Liver (tissue), 9 donors: ENCODE measurements around the gene RCOR2. TPM values are rescaled to one million over a fixed set of nuclear protein-coding genes. Genes with fewer than 3 reads are reported as not detected.

Source experiments
- DNase-seq: peaks from one replicate; pipeline ENCODE4 v3.0.0-alpha.2; 2017; ENCODE audit warnings: low spot score
- H3K27ac ChIP-seq, 2 donors: one replicate each; pipeline ENCODE4 v1.7.0; 2013; ENCODE audit warnings: inconsistent platforms in 2 of 2, low read length in 2 of 2, control low read depth in 1 of 2, low read depth in 1 of 2, mild to moderate bottlenecking in 1 of 2
- H3K27me3 ChIP-seq, 4 donors: one replicate each; pipeline versions ENCODE4 v1.6.1 to v1.7.0; 2013; ENCODE audit warnings: low read length in 3 of 4, inconsistent platforms in 1 of 4, mild to moderate bottlenecking in 1 of 4, moderate library complexity in 1 of 4; ENCODE audit not compliant: control insufficient read depth in 4 of 4, insufficient read depth in 4 of 4
- H3K36me3 ChIP-seq, 4 donors: one replicate each; pipeline versions ENCODE4 v1.6.1 to v1.7.0; 2013; ENCODE audit warnings: low read length in 3 of 4, mild to moderate bottlenecking in 3 of 4, low read depth in 1 of 4, moderate library complexity in 1 of 4; ENCODE audit not compliant: control insufficient read depth in 4 of 4, insufficient read depth in 3 of 4
- H3K4me1 ChIP-seq, 4 donors: one replicate each; pipeline versions ENCODE4 v1.6.1 to v1.7.0; 2013; ENCODE audit warnings: low read length in 3 of 4, mild to moderate bottlenecking in 3 of 4, moderate library complexity in 1 of 4; ENCODE audit not compliant: control insufficient read depth in 4 of 4, insufficient read depth in 4 of 4
- H3K4me3 ChIP-seq, 3 donors: one replicate each; pipeline versions ENCODE4 v1.6.1 to v1.7.0; 2013; ENCODE audit warnings: low read length in 3 of 3, control low read depth in 1 of 3, low read depth in 1 of 3, mild to moderate bottlenecking in 1 of 3
- H3K9ac ChIP-seq, 2 donors: one replicate each; pipeline ENCODE4 v1.7.0; 2013; ENCODE audit warnings: low read length in 2 of 2, mild to moderate bottlenecking in 2 of 2, moderate library complexity in 2 of 2, control low read depth in 1 of 2, low read depth in 1 of 2
- H3K9me3 ChIP-seq, 4 donors: one replicate each; pipeline versions ENCODE4 v1.6.1 to v1.7.0; 2013; ENCODE audit warnings: low read length in 3 of 4; ENCODE audit not compliant: control insufficient read depth in 4 of 4
- ATF3 ChIP-seq: IDR thresholded peaks from 2 replicates; pipeline ENCODE4 v1.6.1; 2016; ENCODE audit warnings: antibody characterized with exemption
- CTCF ChIP-seq: fragments of 150-350 bp; IDR thresholded peaks from 2 replicates; pipeline ENCODE4 v1.5.1; 2017; ENCODE audit warnings: improper control_type of control experiment, low read depth, low read length; ENCODE audit not compliant: missing input control
- EGR1 ChIP-seq, 2 donors: IDR thresholded peaks; 2 replicates each; pipeline ENCODE4 v1.6.1; 2016 to 2018; ENCODE audit warnings: antibody characterized with exemption in 2 of 2, low read depth in 2 of 2
- FOXA2 ChIP-seq: IDR thresholded peaks from 2 replicates; pipeline ENCODE4 v1.6.1; 2016; ENCODE audit warnings: antibody characterized with exemption
- GABPA ChIP-seq, 2 donors: IDR thresholded peaks in 1 of 2; conservative IDR thresholded peaks in 1 of 2; 2 replicates each; pipeline ENCODE4 v1.6.1; 2016; ENCODE audit warnings: antibody characterized with exemption in 2 of 2, mild to moderate bottlenecking in 1 of 2, moderate library complexity in 1 of 2
- HNF4A ChIP-seq, 2 donors: conservative IDR thresholded peaks; 2 replicates each; pipeline ENCODE4 v1.6.1; 2016; ENCODE audit warnings: antibody characterized with exemption in 2 of 2, mild to moderate bottlenecking in 2 of 2
- JUND ChIP-seq, 2 donors: IDR thresholded peaks; 2 replicates each; pipeline ENCODE4 v1.6.1; 2016; ENCODE audit warnings: antibody characterized with exemption in 2 of 2
- MAX ChIP-seq: IDR thresholded peaks from 2 replicates; pipeline ENCODE4 v1.6.1; 2016; ENCODE audit warnings: antibody characterized with exemption
- NR2F2 ChIP-seq: IDR thresholded peaks from 2 replicates; pipeline ENCODE4 v1.6.1; 2016; ENCODE audit warnings: antibody characterized with exemption
- RAD21 ChIP-seq, 2 donors: IDR thresholded peaks; 2 replicates each; pipeline ENCODE4 v1.6.1; 2016; ENCODE audit warnings: antibody characterized with exemption in 2 of 2, mild to moderate bottlenecking in 2 of 2
- REST ChIP-seq: IDR thresholded peaks from 2 replicates; pipeline ENCODE4 v1.6.1; 2016; ENCODE audit warnings: antibody characterized with exemption, mild to moderate bottlenecking
- RXRA ChIP-seq, 2 donors: IDR thresholded peaks; 2 replicates each; pipeline ENCODE4 v1.6.1; 2017 to 2018; ENCODE audit warnings: antibody characterized with exemption in 2 of 2, mild to moderate bottlenecking in 1 of 2
- SP1 ChIP-seq: IDR thresholded peaks from 2 replicates; pipeline ENCODE4 v1.6.1; 2018; ENCODE audit warnings: antibody characterized with exemption, mild to moderate bottlenecking
- YY1 ChIP-seq: IDR thresholded peaks from 2 replicates; pipeline ENCODE4 v1.6.1; 2016; ENCODE audit warnings: antibody characterized with exemption, mild to moderate bottlenecking
- ZBTB33 ChIP-seq: IDR thresholded peaks from 2 replicates; pipeline ENCODE4 v1.6.1; 2016; ENCODE audit warnings: antibody characterized with exemption
- WGBS: extraction: QIAGEN DNeasy Blood & Tissue Kit; methylation state at CpG from one replicate; pipeline ENCODE4 v1.1.7; 2013; 5-methylcytosine and 5-hydroxymethylcytosine counted together
- polyA plus RNA-seq, 2 donors: library from polyadenylated mRNA; stranded (reverse) in 1 of 2; unstranded in 1 of 2; fragments of 200-250 nt in 1 of 2; fragments of >200 nt in 1 of 2; fragmentation: Nextera tagmentation in 1 of 2; extraction: Ambion mirVana in 1 of 2; gene quantifications; one replicate each; pipeline versions ENCODE4 v1.2.1 to v1.2.3, GENCODE V29; 2013 to 2015
- total RNA-seq, 2 donors: library from RNA; depleted of rRNA; stranded (reverse); fragments of >200 nt; gene quantifications; one replicate each; pipeline ENCODE4 v1.2.3, GENCODE V29; 2014
- donor health status: healthy.
- donor health status: healthy.
- donor health status: healthy.
- donor health status: healthy.
- donor health status: healthy.

The RCOR2 gene
- total and polyA plus RNA-seq, 4 donors = 0.05 to 0.19 TPM; not detected in 2

GRCh38 chr11:63887386-63887999 is 29.5 kb downstream of the RCOR2 start:
- WGBS = 65% methylated on average over 6 of the region's 6 CpGs
- TF ChIP-seq GABPA (IDR thresholded peaks at IDR 0.05 in 1 of 2, conservative IDR thresholded peaks at IDR 0.05 in 1 of 2) (no peak), REST (no peak), ZBTB33 (no peak), SP1 (no peak), NR2F2 (no peak), YY1 (no peak), RAD21 (IDR thresholded peaks at IDR 0.05) (no peak), ATF3 (no peak), JUND (IDR thresholded peaks at IDR 0.05) (no peak), EGR1 (IDR thresholded peaks at IDR 0.05; ENCODE audit: low read depth in 2 of 2) (no peak), RXRA (IDR thresholded peaks at IDR 0.05) (no peak), MAX (no peak), FOXA2 (no peak)
- H3K27me3 ChIP-seq = no peaks in the 10 kb centered on the region
- peak overlapping the region; percentile 17 to 28 for H3K9ac ChIP-seq
- peaks cover 7 to 40% (median 30%) of the 10 kb centered on the region in 4 donors for H3K4me1 ChIP-seq
- peak overlapping the region; percentile 86 to 93 for H3K27ac ChIP-seq
- H3K4me3 ChIP-seq = no peak overlapping the region
- H3K9me3 ChIP-seq = no peaks in the 10 kb centered on the region
- DNase-seq = no peak
- H3K36me3 ChIP-seq = no peaks in the 10 kb centered on the region

GRCh38 chr11:63884196-63884932 is 32.6 kb downstream of the RCOR2 start:
- Histone ChIP-seq H3K27ac (no peak overlapping the region), H3K9me3 (no peaks in the 10 kb centered on the region), H3K27me3 (no peaks in the 10 kb centered on the region), H3K36me3 (no peaks in the 10 kb centered on the region), H3K9ac (no peak overlapping the region), H3K4me3 (no peak overlapping the region), H3K4me1 (peaks cover 5 to 31% (median 23%) of the 10 kb centered on the region in 4 donors)
- no peak for DNase-seq
- WGBS = 86% methylated on average over 4 of the region's 4 CpGs
- no peak for TF ChIP-seq ATF3
- TF ChIP-seq RAD21 (IDR thresholded peaks at IDR 0.05) = no peak
- TF ChIP-seq HNF4A (conservative IDR thresholded peaks at IDR 0.05) = no peak
- no peak for TF ChIP-seq ZBTB33
- TF ChIP-seq CTCF = no peak
- TF ChIP-seq YY1 = no peak
